Adrenal gland (tissue), 5 donors: ENCODE data around the gene CPNE4.

ENCODE experiments used
- CTCF ChIP-seq, 6 experiments: fragments of 450-650 bp in 4 of 6; fragments of 200-600 bp in 2 of 6; sonication (generic) in 1 of 6; IDR thresholded peaks; 1 replicate in 5 of 6; 2 replicates in 1 of 6; pipeline versions ENCODE4 v1.5.1 to v1.8.0; 2016 to 2021; ENCODE audit warnings: antibody characterized with exemption in 6 of 6, mild to moderate bottlenecking in 2 of 6, moderate library complexity in 1 of 6
- POLR2A ChIP-seq, 2 donors: fragments of 450-650 bp; IDR thresholded peaks; one replicate each; pipeline ENCODE4 v1.6.1; 2017; ENCODE audit warnings: antibody characterized with exemption in 2 of 2, mild to moderate bottlenecking in 2 of 2, moderate library complexity in 1 of 2
- donor health status: DM: no; HTN: no; CAD: no.

- TF ChIP-seq CTCF (IDR thresholded peaks at IDR 0.05) (no peak), POLR2A (IDR thresholded peaks at IDR 0.05) (peak in 1 of 2 donors; percentile 35)
These were observed 532.1 kb downstream of the CPNE4 start, which contains the start of gene MRPL3 for GRCh38 chr3:131502530-131503319.
